WTC11 (cell line): Measurements from ENCODE around the gene FRMD4A. TPM values are rescaled to one million over a fixed set of nuclear protein-coding genes. Genes with fewer than 3 reads are reported as not detected.

ENCODE experiments used
- ATAC-seq: fragments of 200-7000 bp; cut with Tn5 transposase; 2 replicates; pipeline ENCODE4 v1.10.0; 2021; ENCODE audit warnings: mild to moderate bottlenecking, moderate library complexity
- CTCF ChIA-PET: fragments of 300-600 bp; sonication (Branson Sonifier 250); formaldehyde crosslinking; loops from one replicate; lab custom pipeline; 2021; ENCODE audit warnings: antibody characterized with exemption; lab: Charles Lee
- POLR2A ChIA-PET: fragments of 350-600 bp; sonication (Branson Sonifier 250); formaldehyde crosslinking; loops from one replicate; lab custom pipeline; 2021; ENCODE audit warnings: antibody characterized with exemption; lab: Charles Lee
- DNase-seq: peaks from one replicate; pipeline ENCODE4 v3.0.0; 2021; ENCODE audit warnings: low spot score
- H3K27ac Mint-ChIP-seq: 2 replicates; pipeline ENCODE4 v1.8.0; 2021; ENCODE audit warnings: mixed read lengths
- H3K27me3 Mint-ChIP-seq: 2 replicates; pipeline ENCODE4 v1.8.0; 2021; ENCODE audit warnings: low read depth, mild to moderate bottlenecking, moderate library complexity, mixed read lengths
- H3K36me3 Mint-ChIP-seq: 2 replicates; pipeline ENCODE4 v1.8.0; 2021; ENCODE audit warnings: mixed read lengths
- H3K4me1 Mint-ChIP-seq: 2 replicates; pipeline ENCODE4 v1.8.0; 2022; ENCODE audit warnings: mixed read lengths
- H3K4me3 Mint-ChIP-seq: 2 replicates; pipeline ENCODE4 v1.8.0; 2021; ENCODE audit warnings: mild to moderate bottlenecking, moderate library complexity, mixed read lengths
- H3K9me3 Mint-ChIP-seq: 2 replicates; pipeline ENCODE4 v1.8.0; 2021; ENCODE audit warnings: mixed read lengths
- CREB1 ChIP-seq: sonication (generic); formaldehyde crosslinking; IDR thresholded peaks from 2 replicates; pipeline ENCODE4 v1.8.0; 2023; ENCODE audit warnings: mild to moderate bottlenecking, missing genetic modification reagents
- E2F1 ChIP-seq: sonication (generic); formaldehyde crosslinking; IDR thresholded peaks from 2 replicates; pipeline ENCODE4 v1.8.0; 2022; ENCODE audit warnings: mild to moderate bottlenecking, missing genetic modification reagents
- ELF4 ChIP-seq: sonication (generic); formaldehyde crosslinking; IDR thresholded peaks from 2 replicates; pipeline ENCODE4 v1.8.1; 2022; ENCODE audit warnings: low read depth, mild to moderate bottlenecking, moderate library complexity, missing genetic modification reagents
- FOXK1 ChIP-seq: sonication (generic); formaldehyde crosslinking; IDR thresholded peaks from 2 replicates; pipeline ENCODE4 v1.8.0; 2022; ENCODE audit warnings: mild to moderate bottlenecking, moderate library complexity, missing genetic modification reagents
- HMGXB4 ChIP-seq: sonication (generic); formaldehyde crosslinking; IDR thresholded peaks from 2 replicates; pipeline ENCODE4 v1.8.1; 2023; ENCODE audit warnings: mild to moderate bottlenecking, moderate library complexity, missing genetic modification reagents
- NFATC4 ChIP-seq: fragments of 250-450 bp; sonication (Bioruptor Pico); IDR thresholded peaks from 2 replicates; pipeline ENCODE4 v1.9.0; 2021; ENCODE audit warnings: mild to moderate bottlenecking
- RORB ChIP-seq: fragments of 250-450 bp; sonication (Bioruptor Pico); IDR thresholded peaks from 2 replicates; pipeline ENCODE4 v1.9.0; 2021; ENCODE audit warnings: mild to moderate bottlenecking
- SMAD3 ChIP-seq: sonication (generic); formaldehyde crosslinking; IDR thresholded peaks from 2 replicates; pipeline ENCODE4 v1.8.0; 2022; ENCODE audit warnings: missing genetic modification reagents, mild to moderate bottlenecking, borderline replicate concordance
- SP1 ChIP-seq: sonication (generic); formaldehyde crosslinking; conservative IDR thresholded peaks from 2 replicates; pipeline ENCODE4 v1.8.1; 2022; ENCODE audit warnings: missing genetic modification reagents
- TEAD1 ChIP-seq: sonication (generic); formaldehyde crosslinking; IDR thresholded peaks from 2 replicates; pipeline ENCODE4 v1.8.0; 2022; ENCODE audit warnings: mild to moderate bottlenecking, missing genetic modification reagents
- USF1 ChIP-seq: sonication (generic); formaldehyde crosslinking; IDR thresholded peaks from 2 replicates; pipeline ENCODE4 v1.8.0; 2022; ENCODE audit warnings: mild to moderate bottlenecking, missing genetic modification reagents
- USF2 ChIP-seq: sonication (generic); formaldehyde crosslinking; IDR thresholded peaks from 2 replicates; pipeline ENCODE4 v1.8.1; 2023; ENCODE audit warnings: mild to moderate bottlenecking, missing genetic modification reagents, moderate library complexity
- ZNF232 ChIP-seq: sonication (generic); formaldehyde crosslinking; IDR thresholded peaks from 2 replicates; pipeline ENCODE4 v1.8.0; 2022; ENCODE audit warnings: mild to moderate bottlenecking, missing genetic modification reagents
- ZNF281 ChIP-seq: sonication (generic); formaldehyde crosslinking; IDR thresholded peaks from 2 replicates; pipeline ENCODE4 v1.8.0; 2023; ENCODE audit warnings: mild to moderate bottlenecking, missing genetic modification reagents
- ZNF423 ChIP-seq: fragments of 250-450 bp; sonication (Bioruptor Pico); IDR thresholded peaks from 2 replicates; pipeline ENCODE4 v2.1.2; 2022; ENCODE audit warnings: mild to moderate bottlenecking, moderate library complexity
- total RNA-seq: library from RNA; stranded (reverse); gene quantifications from 3 replicates; pipeline ENCODE4 v1.2.3, GENCODE V29; 2021
- TF ChIP-seq, protein P1 (sequence below): fragments of 250-450 bp; sonication (Bioruptor Pico); IDR thresholded peaks from 2 replicates; pipeline ENCODE4 v1.9.0; 2021; ENCODE audit warnings: mild to moderate bottlenecking
- TF ChIP-seq, protein P2 (sequence below): sonication (generic); formaldehyde crosslinking; IDR thresholded peaks from 2 replicates; pipeline ENCODE4 v1.8.1; 2022; ENCODE audit warnings: low read depth, mild to moderate bottlenecking, moderate library complexity, missing genetic modification reagents, borderline replicate concordance
- TF ChIP-seq, protein P3 (sequence below): sonication (generic); formaldehyde crosslinking; IDR thresholded peaks from 2 replicates; pipeline ENCODE4 v1.8.1; 2022; ENCODE audit warnings: missing genetic modification reagents, borderline replicate concordance
- TF ChIP-seq, protein P4 (sequence below): sonication (generic); formaldehyde crosslinking; IDR thresholded peaks from 2 replicates; pipeline ENCODE4 v1.8.0; 2022; ENCODE audit warnings: mild to moderate bottlenecking, missing genetic modification reagents

Gene FRMD4A
- total RNA-seq, 1 experiment from 2014 or later: 35.5 TPM

DNA sequence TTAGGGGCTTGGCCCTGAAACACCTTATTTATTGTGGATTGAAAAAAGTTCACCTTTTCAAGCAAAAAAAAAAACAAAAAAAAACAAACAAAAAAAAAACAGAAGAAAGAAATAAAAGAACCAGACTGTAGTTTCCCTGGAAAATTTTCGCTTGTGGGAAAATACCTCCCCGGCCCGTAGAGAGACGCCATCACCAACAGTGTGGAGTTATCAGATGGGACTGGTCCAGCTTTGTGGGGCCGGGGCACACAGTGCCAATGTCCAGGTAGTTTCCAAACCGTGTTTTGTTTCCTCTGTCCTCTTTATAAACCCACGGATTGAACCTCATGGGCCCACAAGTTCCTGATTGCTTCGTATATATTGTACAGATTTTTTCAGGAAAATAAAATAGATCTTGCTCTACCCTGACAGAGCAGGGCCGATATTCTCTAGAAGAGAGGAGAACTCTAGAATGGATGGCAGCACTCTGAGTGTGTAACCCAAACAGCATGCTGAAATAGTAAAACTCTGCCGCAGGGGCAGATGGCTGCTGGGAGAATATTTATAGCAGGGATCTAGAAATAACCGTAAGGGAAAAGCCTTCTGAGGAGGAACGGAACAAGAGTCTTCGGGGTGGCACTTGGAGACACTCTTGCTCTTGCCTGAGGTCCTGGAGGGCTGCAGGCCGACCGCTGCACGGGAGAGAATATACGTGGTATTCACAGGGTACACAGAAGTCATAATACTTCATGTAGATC is 241.0 kb downstream of the FRMD4A start:
- POLR2A ChIA-PET: interaction anchor here (0.6 to 1.2 kb wide), 2 partner anchors 30 to 96 kb away, joined by 6 read pairs; no protein-coding TSS in a partner anchor
- TF ChIP-seq E2F1 (no peak), ZNF423 (CRISPR knock-in tag) (no peak), FOXK1 (CRISPR knock-in tag) (no peak), SP1 (CRISPR knock-in tag) (no peak), HMGXB4 (CRISPR knock-in tag) (no peak), CREB1 (CRISPR knock-in tag) (no peak), ZNF232 (CRISPR knock-in tag) (no peak), ZNF281 (CRISPR knock-in tag) (no peak), USF2 (CRISPR knock-in tag) (no peak), RORB (CRISPR knock-in tag) (no peak), ELF4 (no peak), NFATC4 (CRISPR knock-in tag) (no peak), USF1 (CRISPR knock-in tag) (no peak), SMAD3 (CRISPR knock-in tag) (no peak), TEAD1 (CRISPR knock-in tag) (no peak)
- TF ChIP-seq, protein P1, sequence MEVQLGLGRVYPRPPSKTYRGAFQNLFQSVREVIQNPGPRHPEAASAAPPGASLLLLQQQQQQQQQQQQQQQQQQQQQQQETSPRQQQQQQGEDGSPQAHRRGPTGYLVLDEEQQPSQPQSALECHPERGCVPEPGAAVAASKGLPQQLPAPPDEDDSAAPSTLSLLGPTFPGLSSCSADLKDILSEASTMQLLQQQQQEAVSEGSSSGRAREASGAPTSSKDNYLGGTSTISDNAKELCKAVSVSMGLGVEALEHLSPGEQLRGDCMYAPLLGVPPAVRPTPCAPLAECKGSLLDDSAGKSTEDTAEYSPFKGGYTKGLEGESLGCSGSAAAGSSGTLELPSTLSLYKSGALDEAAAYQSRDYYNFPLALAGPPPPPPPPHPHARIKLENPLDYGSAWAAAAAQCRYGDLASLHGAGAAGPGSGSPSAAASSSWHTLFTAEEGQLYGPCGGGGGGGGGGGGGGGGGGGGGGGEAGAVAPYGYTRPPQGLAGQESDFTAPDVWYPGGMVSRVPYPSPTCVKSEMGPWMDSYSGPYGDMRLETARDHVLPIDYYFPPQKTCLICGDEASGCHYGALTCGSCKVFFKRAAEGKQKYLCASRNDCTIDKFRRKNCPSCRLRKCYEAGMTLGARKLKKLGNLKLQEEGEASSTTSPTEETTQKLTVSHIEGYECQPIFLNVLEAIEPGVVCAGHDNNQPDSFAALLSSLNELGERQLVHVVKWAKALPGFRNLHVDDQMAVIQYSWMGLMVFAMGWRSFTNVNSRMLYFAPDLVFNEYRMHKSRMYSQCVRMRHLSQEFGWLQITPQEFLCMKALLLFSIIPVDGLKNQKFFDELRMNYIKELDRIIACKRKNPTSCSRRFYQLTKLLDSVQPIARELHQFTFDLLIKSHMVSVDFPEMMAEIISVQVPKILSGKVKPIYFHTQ: no peak
- TF ChIP-seq, protein P2, sequence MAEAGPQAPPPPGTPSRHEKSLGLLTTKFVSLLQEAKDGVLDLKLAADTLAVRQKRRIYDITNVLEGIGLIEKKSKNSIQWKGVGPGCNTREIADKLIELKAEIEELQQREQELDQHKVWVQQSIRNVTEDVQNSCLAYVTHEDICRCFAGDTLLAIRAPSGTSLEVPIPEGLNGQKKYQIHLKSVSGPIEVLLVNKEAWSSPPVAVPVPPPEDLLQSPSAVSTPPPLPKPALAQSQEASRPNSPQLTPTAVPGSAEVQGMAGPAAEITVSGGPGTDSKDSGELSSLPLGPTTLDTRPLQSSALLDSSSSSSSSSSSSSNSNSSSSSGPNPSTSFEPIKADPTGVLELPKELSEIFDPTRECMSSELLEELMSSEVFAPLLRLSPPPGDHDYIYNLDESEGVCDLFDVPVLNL (CRISPR knock-in tag): no peak
- TF ChIP-seq, protein P3, sequence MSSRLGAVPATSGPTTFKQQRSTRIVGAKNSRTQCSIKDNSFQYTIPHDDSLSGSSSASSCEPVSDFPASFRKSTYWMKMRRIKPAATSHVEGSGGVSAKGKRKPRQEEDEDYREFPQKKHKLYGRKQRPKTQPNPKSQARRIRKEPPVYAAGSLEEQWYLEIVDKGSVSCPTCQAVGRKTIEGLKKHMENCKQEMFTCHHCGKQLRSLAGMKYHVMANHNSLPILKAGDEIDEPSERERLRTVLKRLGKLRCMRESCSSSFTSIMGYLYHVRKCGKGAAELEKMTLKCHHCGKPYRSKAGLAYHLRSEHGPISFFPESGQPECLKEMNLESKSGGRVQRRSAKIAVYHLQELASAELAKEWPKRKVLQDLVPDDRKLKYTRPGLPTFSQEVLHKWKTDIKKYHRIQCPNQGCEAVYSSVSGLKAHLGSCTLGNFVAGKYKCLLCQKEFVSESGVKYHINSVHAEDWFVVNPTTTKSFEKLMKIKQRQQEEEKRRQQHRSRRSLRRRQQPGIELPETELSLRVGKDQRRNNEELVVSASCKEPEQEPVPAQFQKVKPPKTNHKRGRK (CRISPR knock-in tag): no peak
- TF ChIP-seq, protein P4, sequence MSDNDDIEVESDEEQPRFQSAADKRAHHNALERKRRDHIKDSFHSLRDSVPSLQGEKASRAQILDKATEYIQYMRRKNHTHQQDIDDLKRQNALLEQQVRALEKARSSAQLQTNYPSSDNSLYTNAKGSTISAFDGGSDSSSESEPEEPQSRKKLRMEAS (CRISPR knock-in tag): no peak
- CTCF ChIA-PET: interaction anchor here (0.9 kb wide), 1 partner anchor 111 kb away, joined by 3 read pairs; no protein-coding TSS in a partner anchor
- H3K36me3 Mint-ChIP-seq: no peaks in the 10 kb centered on the region
- no peaks in the 10 kb centered on the region for H3K9me3 Mint-ChIP-seq
- DNase-seq (no peak), ATAC-seq (no peak)
- H3K4me3 Mint-ChIP-seq: no peak overlapping the region
- H3K27ac Mint-ChIP-seq: no peak overlapping the region
- H3K4me1 Mint-ChIP-seq: peaks cover 39% of the 10 kb centered on the region
- no peaks in the 10 kb centered on the region for H3K27me3 Mint-ChIP-seq
